COLO668 (cell line): ENCODE measurements around the gene SOX2.

ENCODE experiments used
- DNase-seq: peaks from one replicate; lab custom pipeline; 2025; ENCODE audit not compliant: unreplicated experiment; lab: John Stamatoyannopoulos, UW

Gene SOX2

GRCh38 chr3:181704421-181705085 lies 7.2 kb upstream of the SOX2 start:
- no peak for DNase-seq

DNA sequence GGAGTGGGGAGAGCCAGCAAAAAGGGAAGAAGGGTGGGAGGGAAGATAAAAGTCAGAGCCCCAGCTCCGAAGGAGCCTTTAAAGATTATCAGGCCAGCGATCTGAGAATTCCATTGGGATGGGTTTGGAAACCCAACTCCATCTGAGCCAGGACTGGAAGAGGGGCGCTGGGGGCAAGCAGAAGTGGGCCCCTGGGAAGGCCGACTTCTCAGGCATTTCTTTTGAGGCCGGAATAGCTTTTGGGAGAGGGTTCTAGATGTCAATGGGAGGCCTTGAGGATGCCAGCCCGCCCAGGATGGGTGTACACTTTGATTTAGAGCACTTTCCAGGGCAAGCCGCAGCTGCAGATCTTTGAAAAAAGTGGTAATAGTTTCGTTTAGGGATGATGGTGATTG lies 6.6 kb upstream of the SOX2 start:
- no peak for DNase-seq

DNA sequence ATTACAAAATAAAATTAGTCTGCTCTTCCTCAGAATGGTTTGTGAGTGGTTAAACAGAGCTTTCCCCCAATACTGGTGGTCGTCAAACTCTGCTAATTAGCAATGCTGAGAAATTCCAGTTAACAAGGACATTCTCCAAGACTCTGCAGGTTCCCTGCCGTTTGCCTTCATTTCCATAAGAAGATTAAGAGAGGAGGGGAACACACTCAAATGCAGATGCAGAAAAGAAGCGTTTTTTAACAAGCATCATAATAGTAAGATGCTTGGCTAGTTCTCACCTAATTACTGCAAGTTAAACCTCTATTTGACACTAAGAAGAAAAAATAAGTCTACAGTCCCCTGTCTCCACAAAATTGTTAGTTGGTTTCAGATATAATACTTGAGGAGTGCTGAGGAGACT lies 3.7 kb upstream of the SOX2 start:
- no peak for DNase-seq

- DNase-seq, result no peak
Observed at GRCh38 chr3:181709537-181710279, 2.0 kb upstream of the SOX2 start.

DNA sequence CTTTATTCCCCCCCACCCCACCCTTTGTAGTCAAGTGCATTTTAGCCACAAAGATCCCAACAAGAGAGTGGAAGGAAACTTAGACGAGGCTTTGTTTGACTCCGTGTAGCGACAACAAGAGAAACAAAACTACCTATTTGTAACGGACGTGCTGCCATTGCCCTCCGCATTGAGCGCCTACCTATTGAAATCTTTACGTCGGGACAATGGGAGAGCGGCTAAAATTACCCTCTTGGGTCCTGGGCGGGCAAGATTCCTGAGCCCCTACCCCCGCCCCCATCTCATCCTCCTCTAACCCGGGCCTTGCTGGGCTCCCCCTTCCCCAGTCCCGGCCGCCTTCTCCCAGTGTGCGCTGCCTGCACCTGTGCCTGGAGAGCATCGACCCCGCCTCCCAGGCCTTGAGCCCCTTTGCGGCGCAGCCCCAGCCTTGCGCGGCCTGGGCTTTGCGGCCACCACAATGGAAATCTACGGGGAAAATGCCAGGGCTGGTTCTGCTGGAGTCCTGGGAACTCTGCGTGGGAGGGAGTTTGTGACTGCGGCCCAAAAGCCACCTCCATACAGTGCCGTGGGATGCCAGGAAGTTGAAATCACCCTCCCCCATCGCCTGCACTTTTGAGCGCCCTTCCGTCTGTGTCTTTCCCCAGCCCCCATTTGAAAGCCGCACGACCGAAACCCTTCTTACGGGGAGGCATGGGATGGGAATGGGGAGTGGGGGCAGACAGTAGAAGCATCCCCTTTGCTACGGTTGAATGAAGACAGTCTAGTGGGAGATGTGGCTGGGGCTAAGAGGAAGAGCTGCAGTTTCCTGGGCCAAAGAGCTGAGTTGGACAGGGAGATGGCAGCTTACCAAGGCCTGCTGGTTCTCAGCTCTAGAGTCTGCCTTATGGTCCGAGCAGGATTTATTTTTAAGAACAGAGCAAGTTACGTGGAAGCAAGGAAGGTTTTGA lies 1.1 kb upstream of the SOX2 start:
- DNase-seq, result no peak

DNA sequence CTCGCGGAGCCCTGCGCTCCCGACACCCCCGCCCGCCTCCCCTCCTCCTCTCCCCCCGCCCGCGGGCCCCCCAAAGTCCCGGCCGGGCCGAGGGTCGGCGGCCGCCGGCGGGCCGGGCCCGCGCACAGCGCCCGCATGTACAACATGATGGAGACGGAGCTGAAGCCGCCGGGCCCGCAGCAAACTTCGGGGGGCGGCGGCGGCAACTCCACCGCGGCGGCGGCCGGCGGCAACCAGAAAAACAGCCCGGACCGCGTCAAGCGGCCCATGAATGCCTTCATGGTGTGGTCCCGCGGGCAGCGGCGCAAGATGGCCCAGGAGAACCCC lies 464 bp downstream of the SOX2 start:
- no peak for DNase-seq

DNA sequence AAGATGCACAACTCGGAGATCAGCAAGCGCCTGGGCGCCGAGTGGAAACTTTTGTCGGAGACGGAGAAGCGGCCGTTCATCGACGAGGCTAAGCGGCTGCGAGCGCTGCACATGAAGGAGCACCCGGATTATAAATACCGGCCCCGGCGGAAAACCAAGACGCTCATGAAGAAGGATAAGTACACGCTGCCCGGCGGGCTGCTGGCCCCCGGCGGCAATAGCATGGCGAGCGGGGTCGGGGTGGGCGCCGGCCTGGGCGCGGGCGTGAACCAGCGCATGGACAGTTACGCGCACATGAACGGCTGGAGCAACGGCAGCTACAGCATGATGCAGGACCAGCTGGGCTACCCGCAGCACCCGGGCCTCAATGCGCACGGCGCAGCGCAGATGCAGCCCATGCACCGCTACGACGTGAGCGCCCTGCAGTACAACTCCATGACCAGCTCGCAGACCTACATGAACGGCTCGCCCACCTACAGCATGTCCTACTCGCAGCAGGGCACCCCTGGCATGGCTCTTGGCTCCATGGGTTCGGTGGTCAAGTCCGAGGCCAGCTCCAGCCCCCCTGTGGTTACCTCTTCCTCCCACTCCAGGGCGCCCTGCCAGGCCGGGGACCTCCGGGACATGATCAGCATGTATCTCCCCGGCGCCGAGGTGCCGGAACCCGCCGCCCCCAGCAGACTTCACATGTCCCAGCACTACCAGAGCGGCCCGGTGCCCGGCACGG lies 991 bp downstream of the SOX2 start:
- DNase-seq, result no peak

- DNase-seq, result no peak
Observed at GRCh38 chr3:181713280-181713647, 1.5 kb downstream of the SOX2 start.

DNA sequence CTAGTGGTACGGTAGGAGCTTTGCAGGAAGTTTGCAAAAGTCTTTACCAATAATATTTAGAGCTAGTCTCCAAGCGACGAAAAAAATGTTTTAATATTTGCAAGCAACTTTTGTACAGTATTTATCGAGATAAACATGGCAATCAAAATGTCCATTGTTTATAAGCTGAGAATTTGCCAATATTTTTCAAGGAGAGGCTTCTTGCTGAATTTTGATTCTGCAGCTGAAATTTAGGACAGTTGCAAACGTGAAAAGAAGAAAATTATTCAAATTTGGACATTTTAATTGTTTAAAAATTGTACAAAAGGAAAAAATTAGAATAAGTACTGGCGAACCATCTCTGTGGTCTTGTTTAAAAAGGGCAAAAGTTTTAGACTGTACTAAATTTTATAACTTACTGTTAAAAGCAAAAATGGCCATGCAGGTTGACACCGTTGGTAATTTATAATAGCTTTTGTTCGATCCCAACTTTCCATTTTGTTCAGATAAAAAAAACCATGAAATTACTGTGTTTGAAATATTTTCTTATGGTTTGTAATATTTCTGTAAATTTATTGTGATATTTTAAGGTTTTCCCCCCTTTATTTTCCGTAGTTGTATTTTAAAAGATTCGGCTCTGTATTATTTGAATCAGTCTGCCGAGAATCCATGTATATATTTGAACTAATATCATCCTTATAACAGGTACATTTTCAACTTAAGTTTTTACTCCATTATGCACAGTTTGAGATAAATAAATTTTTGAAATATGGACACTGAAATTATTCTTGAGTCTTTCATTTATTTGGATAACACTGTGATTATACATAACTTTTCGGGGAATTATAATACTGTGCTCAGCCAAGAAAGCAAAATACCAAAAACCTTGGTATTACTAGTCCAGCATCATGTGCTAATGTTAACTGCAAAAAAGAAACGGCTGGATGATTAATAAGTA lies 2.2 kb downstream of the SOX2 start:
- no peak for DNase-seq

DNA sequence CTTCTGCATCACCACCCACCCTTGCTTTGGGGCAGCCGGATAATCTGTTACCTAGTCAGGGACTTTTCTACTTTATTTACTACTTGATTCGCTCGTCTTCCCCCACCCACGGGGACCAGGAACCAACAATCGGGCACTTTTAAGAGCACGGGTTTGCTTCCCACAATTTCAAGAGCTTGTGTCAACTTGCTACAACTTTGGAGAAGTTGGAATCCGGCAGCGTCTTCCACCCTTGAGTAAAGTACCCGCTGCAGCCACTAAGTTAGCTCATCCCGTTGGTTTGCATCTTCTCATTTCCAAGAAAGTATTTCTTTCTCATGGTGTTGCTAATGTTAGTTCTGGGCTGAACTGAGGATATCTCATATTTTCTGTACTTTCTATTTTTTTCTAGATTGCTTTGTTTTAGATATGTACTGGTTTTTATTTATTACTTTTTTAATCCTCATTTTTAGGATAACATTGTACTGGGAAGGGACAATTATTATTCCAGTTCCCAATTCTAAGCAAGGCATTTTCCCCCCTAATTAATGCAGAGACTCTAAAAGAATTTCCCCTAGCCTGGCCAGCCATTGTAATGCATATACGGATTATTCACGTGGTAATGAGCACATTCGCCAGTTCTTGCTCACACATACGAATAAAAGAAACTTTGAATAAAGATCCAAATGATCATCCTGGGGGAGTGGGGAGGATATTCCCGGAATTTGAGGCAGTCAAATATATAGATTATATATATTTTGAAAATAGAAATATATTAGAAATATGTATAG lies 4.0 kb downstream of the SOX2 start:
- DNase-seq, result no peak

- no peak for DNase-seq
Observed at GRCh38 chr3:181716966-181717365, 5.2 kb downstream of the SOX2 start.

GRCh38 chr3:181717549-181718171 lies 5.9 kb downstream of the SOX2 start:
- DNase-seq, result no peak

- no peak for DNase-seq
Observed at GRCh38 chr3:181718369-181718768, 6.6 kb downstream of the SOX2 start.

DNA sequence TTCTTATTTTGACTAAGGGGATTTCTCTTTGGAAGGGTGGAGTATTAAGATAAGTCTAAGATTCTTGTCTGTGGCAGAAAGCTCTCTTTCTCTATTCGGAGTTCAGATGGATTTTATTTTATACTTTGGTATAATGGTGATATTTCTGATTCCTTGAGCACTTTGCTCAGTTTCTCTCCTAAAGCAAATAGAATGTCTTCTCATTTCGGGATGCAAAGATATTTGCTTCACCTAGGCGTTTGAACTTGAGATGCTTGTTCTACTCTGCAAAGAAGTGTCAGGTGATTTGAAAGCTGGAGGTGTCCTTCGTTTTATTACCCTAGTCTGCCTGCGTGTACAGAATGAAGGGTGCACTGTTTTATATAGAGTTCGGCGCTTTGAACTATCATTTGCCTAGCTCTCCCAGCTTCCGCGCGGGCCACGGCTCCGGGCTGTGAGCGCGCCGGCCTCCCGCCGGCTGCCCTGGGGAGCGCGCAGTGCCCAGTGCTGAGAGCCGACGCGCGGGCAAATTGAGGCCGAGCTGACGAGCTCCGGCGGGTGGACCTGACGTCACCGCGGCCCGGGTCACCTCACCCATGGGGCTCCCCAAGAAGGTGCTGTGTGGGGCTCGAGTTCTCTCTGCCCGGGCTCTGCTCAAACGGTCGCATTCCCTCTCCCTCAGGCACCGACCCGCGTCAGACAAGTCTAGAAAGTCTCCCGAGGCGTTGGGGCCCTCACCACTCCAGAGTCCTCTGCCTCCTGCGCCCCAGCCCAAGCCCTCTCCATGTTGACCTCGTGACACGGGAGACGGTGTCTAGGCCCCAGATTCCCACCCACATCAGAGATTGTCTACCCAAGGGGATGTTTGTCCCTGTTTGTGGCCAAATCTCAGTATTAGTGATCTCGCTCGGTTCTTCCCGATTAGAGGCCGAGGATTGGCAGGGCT lies 7.5 kb downstream of the SOX2 start:
- DNase-seq, result no peak

DNA sequence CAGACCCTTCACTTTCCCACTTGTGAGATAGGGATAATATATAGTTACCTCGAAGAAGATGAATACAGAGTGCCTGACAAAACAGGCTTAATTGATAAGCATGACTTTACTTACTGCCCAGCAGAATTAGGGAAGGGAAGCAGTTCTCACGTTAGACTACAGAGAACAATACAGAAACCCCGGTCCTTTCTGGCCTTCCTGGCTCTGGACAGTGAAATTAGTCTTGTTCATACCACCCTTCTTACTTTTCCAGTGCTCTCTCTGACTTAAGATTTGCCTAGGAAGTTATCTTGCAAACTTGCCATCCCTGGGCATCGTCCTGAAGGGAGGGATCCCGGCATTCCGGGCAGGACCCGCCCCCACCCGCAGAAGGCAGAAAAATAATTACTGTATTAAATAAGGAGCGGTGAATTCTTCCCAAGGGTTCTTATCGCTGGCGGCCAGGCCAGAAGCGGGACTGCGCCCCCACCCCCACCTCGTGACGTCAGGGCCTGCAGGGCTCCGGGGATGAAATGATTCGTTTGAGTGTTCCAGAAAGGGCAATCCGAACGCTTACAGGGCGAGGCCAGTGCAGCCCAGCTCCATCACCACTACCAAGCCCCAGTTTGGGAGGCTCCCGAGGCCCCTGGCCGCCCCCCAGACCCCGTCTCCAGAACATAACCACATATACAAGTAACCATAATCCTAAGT lies 8.4 kb downstream of the SOX2 start:
- no peak for DNase-seq

- no peak for DNase-seq
Observed at GRCh38 chr3:181721046-181721875, 9.5 kb downstream of the SOX2 start.
